ENCODE measurements around the gene WDR86.

GRCh38 chr7:151454932-151455530 is 45.2 kb upstream of the WDR86 start:
- TF ChIP-seq EZH2phosphoT487 (IDR thresholded peaks at IDR 0.05; ENCODE audit: low read length) (no peak), CTCF (IDR thresholded peaks at IDR 0.05; ENCODE audit: low read length) (no peak), EZH2 (optimal IDR thresholded peaks at IDR 0.05; ENCODE audit: low read depth, low read length) (no peak)

Measured in MM.1S (cell line).